Stimulated activated CD8-positive, alpha-beta memory T cell treated with anti-CD3 and anti-CD28 coated beads, Interleukin-12 subunit alpha, Interleukin-12 subunit beta, amount 100 ng/mL, for 24 hours (primary cell): Measurements from ENCODE around the gene DHRS12.

Experiments used
- DNase-seq: peaks from one replicate; pipeline ENCODE4 v3.0.0-alpha.2; 2020; ENCODE audit errors: extremely low read depth

The DHRS12 gene

DNA sequence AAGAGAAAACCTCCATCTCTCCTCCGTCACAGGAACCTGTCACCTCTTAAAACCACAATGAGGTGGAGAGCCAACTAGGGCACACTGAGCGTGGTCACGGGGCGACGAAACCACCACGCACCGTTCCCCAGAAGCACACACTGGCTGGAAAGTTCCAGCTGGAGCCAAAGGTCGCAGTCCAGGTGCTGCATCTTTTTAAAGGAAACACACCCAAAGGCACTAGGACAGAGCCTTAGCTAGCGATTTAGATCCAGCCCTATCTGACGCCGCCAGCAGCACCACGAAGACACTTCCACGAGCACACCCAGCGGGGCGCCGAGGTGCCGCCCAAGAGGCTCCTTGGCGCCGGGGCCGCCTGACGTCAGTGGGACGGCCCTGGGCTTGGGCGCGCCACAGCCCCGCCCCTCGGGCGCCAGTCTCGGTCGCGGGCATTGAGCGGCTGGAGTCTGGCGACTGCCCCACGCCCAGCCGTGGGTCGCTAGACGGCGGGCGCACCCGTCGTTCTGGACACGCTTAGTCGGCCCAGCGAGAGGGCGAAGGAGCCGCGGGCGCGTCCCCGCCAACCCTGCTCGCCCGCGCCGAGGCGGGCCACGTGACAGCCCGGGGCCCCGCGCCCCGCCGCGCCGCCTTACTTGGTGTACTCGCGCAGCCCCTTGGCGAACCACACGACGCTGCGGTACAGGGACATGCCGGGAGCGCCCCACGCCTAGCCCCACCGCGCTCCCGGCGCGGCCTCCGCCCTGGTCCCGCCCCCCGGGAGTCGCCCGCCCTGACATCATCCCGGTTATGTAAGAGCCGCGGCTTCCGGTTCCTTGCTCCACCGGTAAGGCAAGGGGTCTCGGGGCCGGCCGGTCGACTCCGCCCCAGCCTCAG lies at the start of gene DHRS12:
TSS of gene DHRS12 (minus strand) at position 742 of the 873 bp plus-strand sequence. CDS start 4,504 bp downstream, outside the sequence.
- DNase-seq = peak; percentile 65

- DNase-seq = no peak
Measured at GRCh38 chr13:51849145-51850101, 45.5 kb upstream of the DHRS12 start.

DNA sequence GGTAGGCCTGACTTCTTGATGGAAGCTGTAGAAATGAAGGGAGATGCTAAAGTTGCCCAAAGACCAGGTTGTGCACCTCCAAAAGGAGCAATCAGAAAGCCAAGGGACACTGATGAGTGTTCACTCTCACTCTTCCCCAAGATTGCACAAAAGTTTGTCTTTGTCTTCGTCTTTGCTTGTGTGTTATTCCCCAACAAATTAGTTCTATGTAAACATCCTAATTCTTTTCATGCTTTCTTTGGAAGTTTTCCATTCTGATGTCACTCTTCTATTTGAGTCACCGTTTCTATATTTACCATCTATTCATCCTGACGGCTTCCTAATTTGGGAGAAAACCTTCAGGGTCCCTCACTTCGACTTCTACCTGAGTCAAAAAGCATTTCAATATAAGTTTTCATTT lies 44.7 kb upstream of the DHRS12 start:
- no peak for DNase-seq

- no peak for DNase-seq
Measured at GRCh38 chr13:51846756-51847155, 42.8 kb upstream of the DHRS12 start.

DNA sequence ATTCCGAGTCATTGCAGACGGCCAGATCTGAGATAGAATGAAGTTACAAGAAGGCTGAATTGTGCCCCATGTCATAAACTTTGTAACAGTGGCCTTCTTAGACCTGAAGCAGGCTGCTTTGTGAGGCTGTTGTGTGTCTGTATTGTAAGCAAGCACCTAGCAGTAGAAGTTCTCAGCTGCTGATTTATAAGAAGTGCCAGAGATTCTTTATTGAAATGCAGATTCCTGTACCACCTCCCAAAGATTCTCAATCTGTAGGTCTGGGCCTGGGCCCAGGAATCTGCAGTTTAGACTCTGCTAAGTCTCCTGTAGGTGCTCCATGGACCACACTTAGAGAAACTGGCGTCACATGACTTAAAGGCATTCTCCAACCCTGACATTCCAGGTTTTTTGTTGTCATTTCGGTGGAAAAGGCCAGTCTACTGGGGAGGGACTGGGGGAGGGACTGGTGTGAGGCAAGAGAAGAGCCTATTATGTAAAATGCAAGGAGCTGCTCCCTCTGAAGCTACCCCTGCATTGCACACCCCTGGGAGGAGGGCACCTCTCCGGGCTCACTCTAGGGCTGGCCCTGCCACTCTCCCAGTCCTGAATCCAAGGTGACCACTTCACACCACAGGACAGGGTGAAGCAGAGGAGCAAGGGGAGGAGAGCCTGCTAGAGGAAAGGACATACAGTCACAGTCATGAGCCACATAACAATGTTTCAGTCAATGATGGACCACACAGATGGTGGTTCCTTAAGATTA lies 41.8 kb upstream of the DHRS12 start:
- no peak for DNase-seq

- DNase-seq = no peak
Measured at GRCh38 chr13:51844862-51845573, 41.1 kb upstream of the DHRS12 start, which contains the start of gene TMEM272. TSS of gene TMEM272 (minus strand) at chr13:51845177. CDS start at chr13:51838530, 6,647 bp downstream.

DNA sequence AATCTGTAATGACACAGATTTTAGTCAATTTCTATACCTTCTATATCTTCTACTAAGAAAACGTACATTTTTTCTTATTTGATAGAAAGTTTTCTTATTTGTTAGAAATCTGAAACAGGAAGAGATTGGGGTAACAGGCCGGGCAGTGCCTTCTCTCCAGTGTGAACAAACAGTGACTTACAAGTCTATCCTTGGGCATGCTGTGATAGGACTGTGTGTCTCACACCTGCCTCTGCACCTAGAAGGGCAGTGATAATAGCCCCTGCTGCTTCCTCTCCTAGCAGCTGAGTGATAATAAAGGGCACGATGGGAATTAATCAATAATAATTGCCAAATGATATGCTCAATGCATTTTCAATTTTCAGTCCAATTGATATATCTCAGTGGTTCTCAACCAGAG lies 39.6 kb upstream of the DHRS12 start:
- no peak for DNase-seq

GRCh38 chr13:51841732-51842131 lies 37.8 kb upstream of the DHRS12 start:
- DNase-seq = no peak

DNA sequence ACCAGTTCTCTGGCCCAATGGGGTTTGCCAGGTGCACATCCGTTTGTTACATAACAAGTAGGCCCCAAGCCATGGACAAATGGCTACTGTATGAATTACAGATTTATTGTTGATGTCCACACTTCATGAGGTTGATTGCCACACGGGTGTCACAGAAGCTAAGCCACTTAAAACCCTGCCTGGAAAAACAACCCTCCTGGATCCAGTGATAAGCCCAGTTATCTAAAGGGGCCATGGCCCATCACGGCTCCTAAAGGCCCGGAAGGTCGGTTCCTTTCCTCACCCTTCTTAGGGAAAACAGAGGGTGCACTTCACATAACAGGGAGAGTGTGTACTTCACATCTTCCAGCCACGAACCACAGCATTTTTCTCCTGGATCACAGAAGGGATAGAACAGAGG lies 37.0 kb upstream of the DHRS12 start:
- no peak for DNase-seq

DNA sequence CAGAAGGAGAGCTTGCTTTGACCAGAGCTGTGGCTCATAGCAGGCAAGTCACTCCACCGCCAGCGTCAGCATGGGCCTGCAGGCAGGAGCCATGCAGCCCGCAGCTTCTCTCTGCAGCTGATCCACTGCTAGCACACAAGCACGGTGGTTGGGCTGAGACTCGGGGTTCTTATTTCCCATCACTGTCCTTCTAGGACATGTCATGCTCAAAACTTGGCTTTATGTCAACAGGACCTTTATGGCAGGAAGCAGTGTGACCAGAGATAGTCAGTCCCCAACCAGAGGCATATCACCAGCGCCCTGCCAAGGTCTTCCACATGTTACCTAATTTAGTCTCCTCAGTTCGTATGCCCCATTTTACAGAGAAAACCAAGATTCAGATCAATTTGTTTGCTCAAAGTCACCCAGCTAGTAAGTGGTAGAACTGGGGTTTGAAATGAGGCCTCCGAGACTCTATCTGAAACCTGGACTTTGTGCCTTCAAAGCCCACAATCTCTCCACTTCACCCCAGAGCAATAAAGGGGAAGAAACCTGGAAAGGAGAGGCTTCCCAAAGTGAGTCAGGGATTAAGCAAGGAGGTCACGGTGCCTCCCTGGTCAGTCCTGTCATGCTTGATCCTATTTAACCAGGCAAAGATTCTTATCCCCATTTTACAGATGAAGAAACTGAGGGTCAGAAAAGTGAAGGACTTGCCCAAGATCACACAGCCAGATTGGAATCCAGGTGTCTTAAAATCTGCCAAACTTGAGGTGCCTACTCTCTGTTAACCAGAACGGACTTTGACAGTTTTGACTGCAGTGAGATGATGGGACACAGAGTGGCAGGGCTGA lies 36.0 kb upstream of the DHRS12 start:
- no peak for DNase-seq

- DNase-seq = no peak
Measured at GRCh38 chr13:51838240-51838846, 34.4 kb upstream of the DHRS12 start.

GRCh38 chr13:51837016-51837415 lies 33.1 kb upstream of the DHRS12 start:
- no peak for DNase-seq

DNA sequence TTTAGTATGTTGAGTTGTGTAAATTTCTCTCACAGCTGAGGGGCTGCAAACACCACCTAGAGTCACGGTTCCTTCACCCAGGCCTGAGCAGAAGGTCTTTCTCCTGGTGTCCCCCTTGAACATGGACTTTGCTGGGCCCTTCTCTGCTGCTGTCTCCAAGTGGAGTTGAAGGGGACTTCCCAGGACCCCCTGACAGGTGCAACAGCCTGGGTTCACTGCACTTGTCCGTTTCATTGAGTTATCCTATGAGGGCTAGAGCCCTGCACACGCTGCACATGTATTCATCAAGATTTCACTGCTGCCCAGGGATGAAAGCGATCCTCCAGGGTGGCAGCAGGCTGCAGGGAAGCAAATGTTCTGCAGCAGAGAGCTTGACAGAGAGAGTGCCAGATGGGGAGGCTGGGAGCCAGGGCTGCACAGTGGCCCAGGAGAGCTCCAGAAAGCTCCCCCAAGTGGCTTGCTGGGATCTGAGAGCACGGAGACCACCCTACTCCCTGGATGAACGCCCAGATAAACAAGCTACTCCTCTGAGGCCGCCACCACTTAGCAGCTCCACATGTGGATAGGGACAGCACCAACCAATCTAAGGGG lies 30.7 kb upstream of the DHRS12 start:
- no peak for DNase-seq

DNA sequence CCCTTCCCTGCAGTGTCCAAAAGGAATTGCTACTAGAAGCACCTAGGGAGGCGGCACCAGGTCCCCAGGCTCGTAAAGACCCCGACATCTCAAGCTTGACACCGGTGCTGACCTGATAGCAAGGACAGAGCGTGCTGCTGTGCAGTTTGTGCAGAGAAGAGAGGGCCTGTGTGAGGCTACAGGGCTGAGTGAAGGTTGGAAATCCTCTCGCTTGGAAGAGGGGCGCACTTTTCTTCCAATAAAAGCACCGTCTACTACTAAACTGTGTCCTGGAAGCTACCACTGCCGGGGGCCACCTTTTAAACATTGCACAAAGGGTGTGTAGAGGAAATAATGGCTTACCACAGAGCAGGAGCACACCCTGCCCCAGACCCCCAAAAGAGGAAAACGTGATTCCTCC lies 30.0 kb upstream of the DHRS12 start:
- no peak for DNase-seq

DNA sequence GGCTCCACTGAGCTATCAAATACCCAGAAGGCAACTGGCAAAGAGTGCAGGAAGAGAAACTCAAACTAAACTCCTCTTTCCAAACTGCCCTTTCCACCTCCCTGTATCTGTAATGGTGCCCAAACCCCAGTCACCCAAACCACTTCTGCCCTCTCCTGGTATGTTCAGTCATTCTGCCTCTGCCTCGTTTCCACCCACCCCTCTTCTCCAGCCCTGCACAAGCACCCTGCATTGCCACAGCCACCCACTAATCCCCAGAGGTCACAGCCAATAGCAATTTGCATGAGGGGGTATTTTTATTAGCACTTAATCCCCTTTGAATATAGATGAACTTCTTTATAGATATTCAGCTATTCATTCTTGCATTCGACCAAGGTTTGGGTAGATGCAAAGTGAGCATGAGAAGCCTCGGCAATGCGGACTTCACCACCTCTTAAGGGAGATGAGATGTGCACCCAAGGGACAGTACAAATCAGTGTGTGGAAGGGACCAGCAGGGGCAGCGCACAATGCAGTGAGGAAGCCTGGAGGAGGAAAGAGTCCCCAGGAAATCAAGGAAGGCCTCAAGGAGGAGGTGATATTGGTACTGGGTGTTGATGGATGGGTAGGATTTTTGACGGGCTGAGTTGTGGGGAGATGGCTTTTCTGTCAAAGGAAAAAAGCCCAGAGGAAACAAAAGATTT lies 28.6 kb upstream of the DHRS12 start:
- no peak for DNase-seq

- DNase-seq = no peak
Measured at GRCh38 chr13:51831519-51831918, 27.6 kb upstream of the DHRS12 start.

DNA sequence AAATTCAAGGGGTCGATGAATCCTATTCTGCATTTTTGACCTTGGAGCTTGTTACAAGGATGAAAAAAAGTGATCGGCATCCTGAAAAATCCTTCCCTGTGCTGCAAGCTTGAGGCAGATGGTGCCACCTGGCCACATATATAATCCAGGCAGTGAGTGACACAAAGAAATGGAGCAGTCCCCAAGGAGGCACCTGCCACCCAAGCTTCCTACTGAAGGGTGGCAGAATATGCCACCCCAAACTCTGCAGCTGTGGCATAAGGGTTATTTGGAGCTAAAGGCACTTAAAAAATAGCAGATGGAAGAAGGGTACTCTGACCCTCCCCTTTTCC lies 25.6 kb upstream of the DHRS12 start:
- no peak for DNase-seq

DNA sequence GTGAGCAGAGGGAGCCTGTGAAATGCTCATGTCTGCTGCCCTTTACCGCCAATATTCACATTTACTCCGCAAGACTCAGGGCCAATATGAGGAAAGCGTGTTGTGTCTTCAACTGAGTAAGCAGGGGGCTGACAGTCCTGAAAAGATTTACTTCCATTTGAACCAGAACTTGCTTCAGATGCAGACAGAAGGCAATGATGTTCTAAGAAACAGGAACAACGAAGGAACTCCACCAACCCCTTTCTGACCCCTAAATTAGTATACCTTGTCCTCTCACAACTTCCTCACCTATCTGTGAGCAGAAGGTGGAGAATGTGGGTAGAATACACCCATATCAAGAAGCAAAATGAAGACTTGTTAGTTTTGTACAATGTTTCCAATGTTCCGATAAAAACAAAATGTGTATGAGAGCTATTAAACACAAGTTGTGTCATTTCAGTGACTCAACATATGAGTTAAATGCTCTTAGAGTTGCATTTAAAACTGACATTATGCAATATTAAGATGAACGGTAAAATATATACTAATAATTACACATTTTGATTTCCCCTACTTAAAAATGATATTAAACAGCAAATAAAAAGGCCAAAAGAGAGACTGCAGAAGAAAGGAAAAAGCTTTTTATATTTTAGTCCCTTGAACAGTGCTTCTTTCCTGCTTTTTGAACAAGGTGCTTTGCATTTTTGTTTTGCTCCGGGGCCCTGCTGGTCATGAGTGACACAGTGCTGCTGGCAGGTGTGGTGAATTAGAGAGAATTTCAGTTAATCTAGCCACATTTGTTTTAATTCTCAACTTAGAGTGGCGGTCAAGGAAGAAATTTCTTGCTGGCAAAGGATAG lies 25.0 kb upstream of the DHRS12 start:
- DNase-seq = no peak
